Retinal pigment epithelial cell (primary cell): ENCODE results near the gene CCDC63.

Experiments
- DNase-seq: peaks from one replicate; pipeline ENCODE4 v3.0.0-alpha.2; 2010; ENCODE audit warnings: low read depth
- H3K4me3 ChIP-seq: 2 replicates; pipeline ENCODE4 v1.5.1; 2011; ENCODE audit warnings: mild to moderate bottlenecking, low read length, control low read depth, moderate library complexity
- CTCF ChIP-seq: conservative IDR thresholded peaks from 2 replicates; pipeline ENCODE4 v1.5.1; 2011; ENCODE audit warnings: low read depth, low read length, control low read depth, inconsistent platforms

The CCDC63 gene

GRCh38 chr12:110932046-110932445, 85.3 kb downstream of the CCDC63 start:
- TF ChIP-seq CTCF, result peak; percentile 47
- no peak for DNase-seq
- H3K4me3 ChIP-seq, result no peak overlapping the region

- no peak for TF ChIP-seq CTCF
- H3K4me3 ChIP-seq, result no peak overlapping the region
- no peak for DNase-seq
Observed at GRCh38 chr12:110933326-110933974, 86.7 kb downstream of the CCDC63 start.

- TF ChIP-seq CTCF, result no peak
- no peak for DNase-seq
- no peak overlapping the region for H3K4me3 ChIP-seq
Observed at GRCh38 chr12:110934093-110934852, 87.5 kb downstream of the CCDC63 start.

- no peak for DNase-seq
- no peak overlapping the region for H3K4me3 ChIP-seq
- no peak for TF ChIP-seq CTCF
Observed at GRCh38 chr12:110935588-110935987, 88.8 kb downstream of the CCDC63 start.

DNA sequence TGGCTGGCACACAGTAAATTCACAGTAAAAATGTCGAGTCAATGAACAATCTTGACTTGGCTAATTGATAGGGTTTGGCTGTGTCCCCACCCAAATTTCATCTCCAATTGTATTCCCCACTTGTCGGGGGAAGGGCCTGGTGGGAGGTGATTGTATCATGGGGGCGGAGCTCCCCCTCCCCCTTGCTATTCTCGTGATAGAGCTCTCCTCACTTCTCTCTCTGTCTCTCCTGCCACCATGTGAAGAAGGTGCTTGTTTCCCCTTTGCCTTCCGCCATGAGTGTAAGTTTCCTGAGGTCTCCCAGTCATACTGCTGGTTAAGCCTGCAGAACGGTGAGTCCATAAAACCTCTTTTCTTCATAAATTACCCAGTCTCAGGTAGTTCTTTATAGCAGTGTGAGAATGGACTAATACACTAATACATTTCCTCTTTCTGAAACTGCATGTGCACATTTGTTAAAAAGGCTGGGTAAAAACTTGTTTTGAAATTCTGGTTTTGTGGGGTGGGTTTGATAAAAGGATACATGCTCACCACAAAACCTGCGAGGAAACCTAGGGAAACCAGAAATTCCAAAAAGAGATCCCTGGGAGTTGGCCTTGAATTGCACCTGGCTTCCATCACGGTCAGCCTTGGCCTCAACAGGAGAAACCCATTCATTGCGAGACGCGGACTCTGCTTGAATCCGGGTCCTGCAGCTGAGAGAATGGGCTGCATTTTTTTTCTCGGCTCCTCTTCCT, 89.7 kb downstream of the CCDC63 start:
- H3K4me3 ChIP-seq, result no peak overlapping the region
- no peak for DNase-seq
- TF ChIP-seq CTCF, result no peak

GRCh38 chr12:110937104-110937641, 90.4 kb downstream of the CCDC63 start:
- peak; percentile 93 for TF ChIP-seq CTCF
- H3K4me3 ChIP-seq, result no peak overlapping the region
- no peak for DNase-seq
